Spleen (tissue), 7 donors: Measurements from ENCODE around the gene PRSS2.

Experiments
- CTCF ChIP-seq, 11 experiments: fragments of 200-600 bp in 7 of 11; fragments of 450-650 bp in 4 of 11; sonication (generic) in 4 of 11; IDR thresholded peaks in 8 of 11; conservative IDR thresholded peaks in 3 of 11; 1 replicate in 7 of 11; 2 replicates in 4 of 11; pipeline versions ENCODE4 v1.4.0 to v1.8.0; 2016 to 2021; ENCODE audit warnings: antibody characterized with exemption in 11 of 11, inconsistent platforms in 4 of 11, mild to moderate bottlenecking in 1 of 11
- POLR2A ChIP-seq, 3 donors: fragments of 450-650 bp; IDR thresholded peaks; one replicate each; pipeline ENCODE4 v1.5.1; 2017; ENCODE audit warnings: antibody characterized with exemption in 3 of 3, mild to moderate bottlenecking in 1 of 3
- POLR2AphosphoS5 ChIP-seq, 3 donors: sonication (generic); formaldehyde crosslinking; IDR thresholded peaks; one replicate each; pipeline ENCODE4 v1.5.1; 2017; ENCODE audit warnings: antibody characterized with exemption in 3 of 3
- donor health status: DM: no; HTN: no; CAD: no; lungs with moderate emphysema.
- donor health status: DM: no; HTN: no; CAD: no.
- donor health status: DM: no; HTN: no; CAD: no.

DNA sequence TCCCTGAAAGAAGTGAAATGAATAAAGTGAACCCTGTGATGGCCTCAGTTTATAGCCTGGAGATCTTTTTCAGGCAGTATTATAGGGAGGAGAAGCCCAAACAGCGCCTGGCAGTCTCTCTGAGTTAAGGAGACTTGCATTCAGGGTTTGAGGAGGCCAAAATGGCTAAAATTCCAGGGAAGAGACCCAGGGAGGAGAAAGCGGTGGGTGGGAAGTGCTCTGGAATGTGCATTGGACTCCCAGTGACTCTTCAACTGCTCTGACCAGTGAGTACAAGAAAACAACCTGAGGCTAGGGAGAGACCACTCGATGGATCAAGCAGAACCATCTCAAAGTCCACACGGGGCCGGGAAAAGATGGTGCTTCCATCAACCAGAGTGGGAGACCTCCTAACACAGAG is 48.8 kb downstream of the PRSS2 start:
- TF ChIP-seq POLR2A (IDR thresholded peaks at IDR 0.05) (no peak), CTCF (IDR thresholded peaks at IDR 0.05 in 8 of 11, conservative IDR thresholded peaks at IDR 0.05 in 3 of 11) (no peak), POLR2AphosphoS5 (IDR thresholded peaks at IDR 0.05) (no peak)
